Fibroblast of pulmonary artery (primary cell): ENCODE results near the gene PRR18.

Experiments
- DNase-seq: peaks from one replicate; pipeline ENCODE4 v3.0.0-alpha.2; 2010; ENCODE audit warnings: low read depth
- H3K4me3 ChIP-seq: replicated peaks from 2 replicates; pipeline ENCODE4 v1.5.1; 2011; ENCODE audit warnings: low read depth, mild to moderate bottlenecking, control low read depth, low read length, moderate library complexity
- TF ChIP-seq, protein P1 (sequence below): IDR thresholded peaks from 2 replicates; pipeline ENCODE4 v1.5.1; 2011; ENCODE audit warnings: mild to moderate bottlenecking, control low read depth, low read length, inconsistent platforms; ENCODE audit errors: missing control alignments

Gene PRR18

DNA sequence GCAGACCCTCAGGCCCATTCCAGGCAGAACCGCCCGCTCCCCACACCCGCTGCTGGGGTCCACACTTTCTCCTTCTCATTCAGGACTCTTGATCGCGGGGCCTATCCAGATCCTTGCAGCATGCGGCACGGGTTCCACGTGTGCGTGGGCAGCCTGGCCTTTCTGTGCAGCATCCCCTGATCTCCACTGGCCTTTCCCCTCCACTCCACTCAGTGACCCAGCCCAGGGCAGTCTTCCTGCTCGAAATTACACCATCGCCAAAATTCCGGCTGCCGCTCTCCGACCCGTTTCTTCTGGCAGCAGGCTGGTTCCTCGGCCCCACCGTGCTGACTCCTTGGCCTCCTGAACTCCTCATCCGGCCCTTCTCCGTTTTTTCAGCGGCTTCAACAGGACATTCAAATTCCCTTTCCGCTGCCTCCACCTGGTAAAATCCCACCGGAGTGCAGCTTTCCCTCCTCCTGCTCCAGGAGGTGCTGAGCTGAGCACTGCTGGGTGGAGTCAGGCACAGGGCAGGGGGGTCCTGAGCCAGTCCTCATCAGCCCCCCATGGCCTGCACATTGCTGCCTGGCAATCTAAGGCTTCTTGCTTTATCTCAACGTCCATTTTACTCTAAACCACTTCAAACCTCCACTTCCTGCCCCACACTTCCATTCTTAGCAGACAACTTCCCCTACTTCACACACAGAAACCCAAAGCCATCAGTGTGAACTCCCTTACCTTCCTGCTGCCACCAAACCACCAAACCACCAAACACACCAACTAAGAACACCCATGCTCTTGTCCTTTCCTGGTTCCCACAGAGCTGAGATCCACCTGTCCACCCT, 25.2 kb upstream of the PRR18 start:
- DNase-seq, result no peak
- H3K4me3 ChIP-seq, result no peak overlapping the region

GRCh38 chr6:166331503-166332415, 23.6 kb upstream of the PRR18 start:
- TF ChIP-seq, protein P1, sequence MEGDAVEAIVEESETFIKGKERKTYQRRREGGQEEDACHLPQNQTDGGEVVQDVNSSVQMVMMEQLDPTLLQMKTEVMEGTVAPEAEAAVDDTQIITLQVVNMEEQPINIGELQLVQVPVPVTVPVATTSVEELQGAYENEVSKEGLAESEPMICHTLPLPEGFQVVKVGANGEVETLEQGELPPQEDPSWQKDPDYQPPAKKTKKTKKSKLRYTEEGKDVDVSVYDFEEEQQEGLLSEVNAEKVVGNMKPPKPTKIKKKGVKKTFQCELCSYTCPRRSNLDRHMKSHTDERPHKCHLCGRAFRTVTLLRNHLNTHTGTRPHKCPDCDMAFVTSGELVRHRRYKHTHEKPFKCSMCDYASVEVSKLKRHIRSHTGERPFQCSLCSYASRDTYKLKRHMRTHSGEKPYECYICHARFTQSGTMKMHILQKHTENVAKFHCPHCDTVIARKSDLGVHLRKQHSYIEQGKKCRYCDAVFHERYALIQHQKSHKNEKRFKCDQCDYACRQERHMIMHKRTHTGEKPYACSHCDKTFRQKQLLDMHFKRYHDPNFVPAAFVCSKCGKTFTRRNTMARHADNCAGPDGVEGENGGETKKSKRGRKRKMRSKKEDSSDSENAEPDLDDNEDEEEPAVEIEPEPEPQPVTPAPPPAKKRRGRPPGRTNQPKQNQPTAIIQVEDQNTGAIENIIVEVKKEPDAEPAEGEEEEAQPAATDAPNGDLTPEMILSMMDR, result no peak

More for the DNA sequence above, 25.2 kb upstream of the PRR18 start:
- TF ChIP-seq, protein P1, result no peak

DNA sequence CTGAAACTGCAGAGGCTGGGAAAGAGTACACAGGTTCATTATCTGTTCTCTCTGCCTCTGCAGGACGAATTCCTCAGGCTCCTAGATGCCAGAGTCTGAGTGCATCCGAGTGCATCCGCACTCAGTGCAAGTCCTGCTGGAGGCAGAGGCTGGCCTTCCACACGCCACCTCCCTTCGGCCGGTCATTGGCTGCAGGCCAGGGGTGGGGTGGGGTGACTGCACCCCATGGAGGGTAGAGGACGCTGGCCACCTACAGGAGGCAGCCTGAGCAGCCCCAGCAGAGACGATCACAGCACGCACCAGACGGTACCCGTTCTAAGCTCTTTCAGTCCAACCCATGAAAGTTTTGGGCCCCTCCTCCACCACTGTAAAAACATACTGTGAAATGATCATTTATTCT, 22.4 kb upstream of the PRR18 start:
- TF ChIP-seq, protein P1, result peak; percentile 12
- H3K4me3 ChIP-seq, result no peak overlapping the region
- DNase-seq, result peak; percentile 42

More at GRCh38 chr6:166331503-166332415, 23.6 kb upstream of the PRR18 start:
- no peak for DNase-seq
- H3K4me3 ChIP-seq, result no peak overlapping the region

GRCh38 chr6:166325383-166326042, 17.3 kb upstream of the PRR18 start:
- H3K4me3 ChIP-seq, result no peak overlapping the region
- TF ChIP-seq, protein P1, result no peak
- no peak for DNase-seq

- no peak overlapping the region for H3K4me3 ChIP-seq
- TF ChIP-seq, protein P1, result no peak
- no peak for DNase-seq
These were observed 15.2 kb upstream of the PRR18 start for GRCh38 chr6:166323395-166323794.

GRCh38 chr6:166318649-166319600, 10.7 kb upstream of the PRR18 start:
- DNase-seq, result no peak
- no peak overlapping the region for H3K4me3 ChIP-seq
- TF ChIP-seq, protein P1, result no peak
